ENCODE results near the gene MIOS.

GRCh38 chr7:7577888-7578287 lies 11.2 kb downstream of the MIOS start:
- no peak for TF ChIP-seq EZH2 (IDR thresholded peaks at IDR 0.05; ENCODE audit: borderline replicate concordance, low read length)
- no peak for TF ChIP-seq CTCF (IDR thresholded peaks at IDR 0.05; ENCODE audit: low read length)
